ENCODE data around the gene ANKRD2.
A peak's percentile ranks its signal among the peaks of the same experiment; 100 is the strongest.

Gene ANKRD2

GRCh38 chr10:97600616-97601015 is 28.0 kb downstream of the ANKRD2 start:
- POLR2A ChIA-PET = no interaction called here
- H3K4me1 ChIP-seq (ENCODE audit: control insufficient read depth, insufficient read depth, low read length) = no peaks in the 10 kb centered on the region
- no peaks in the 10 kb centered on the region for H3K9me3 ChIP-seq (ENCODE audit: control insufficient read depth, insufficient read depth, low read depth, low read length)
- no peak overlapping the region for H3K4me3 ChIP-seq (ENCODE audit: low read depth, low read length)
- no peak overlapping the region for H3K27ac ChIP-seq (ENCODE audit: extremely low read depth, low read depth, low read length)
- H3K36me3 ChIP-seq (ENCODE audit: control insufficient read depth in 2 of 2, insufficient read depth in 1 of 2, low read length in 2 of 2) = no peaks in the 10 kb centered on the region
- CTCF ChIA-PET = interaction anchor here (1.1 to 1.3 kb wide), 2 partner anchors 12 to 49 kb away, joined by 4 read pairs; no protein-coding TSS in a partner anchor
- TF ChIP-seq ZBTB17 (tag by site-specific recombination; IDR thresholded peaks at IDR 0.05) (peak; percentile 34; the same call in 1 of the 2 replicates), ZNF211 (tag by site-specific recombination; IDR thresholded peaks at IDR 0.05; ENCODE audit: low read depth) (no peak)

- POLR2A ChIA-PET = no interaction called here
- TF ChIP-seq ZNF501 (tag by site-specific recombination; IDR thresholded peaks at IDR 0.05) = no peak
- TF ChIP-seq ZNF561 (tag by site-specific recombination; IDR thresholded peaks at IDR 0.05; ENCODE audit: borderline replicate concordance) = no peak
- no peak for TF ChIP-seq ZBTB48 (tag by site-specific recombination; IDR thresholded peaks at IDR 0.05)
- no peak for TF ChIP-seq MYNN (tag by site-specific recombination; IDR thresholded peaks at IDR 0.05; ENCODE audit: borderline replicate concordance)
- no peak for TF ChIP-seq ZNF707 (tag by site-specific recombination; IDR thresholded peaks at IDR 0.05)
- TF ChIP-seq ZNF37A (tag by site-specific recombination; IDR thresholded peaks at IDR 0.05) = no peak
- no peak for TF ChIP-seq ZFP37 (tag by site-specific recombination; IDR thresholded peaks at IDR 0.05)
- TF ChIP-seq ZSCAN23 (tag by site-specific recombination; IDR thresholded peaks at IDR 0.05) = no peak
- no peak for TF ChIP-seq GFI1B (tag by site-specific recombination; IDR thresholded peaks at IDR 0.05)
- TF ChIP-seq ZNF48 (tag by site-specific recombination; IDR thresholded peaks at IDR 0.05) = no peak
- TF ChIP-seq ZNF585B (tag by site-specific recombination; IDR thresholded peaks at IDR 0.05) = no peak
- no peak for TF ChIP-seq ZBTB6 (tag by site-specific recombination; IDR thresholded peaks at IDR 0.05)
- TF ChIP-seq ZSCAN16 (tag by site-specific recombination; IDR thresholded peaks at IDR 0.05) = no peak
- no peak for TF ChIP-seq HOXC10 (CRISPR knock-in tag; IDR thresholded peaks at IDR 0.05)
- no peak for TF ChIP-seq SP7 (tag by site-specific recombination; IDR thresholded peaks at IDR 0.05)
- Histone ChIP-seq H3K9me3 (ENCODE audit: control insufficient read depth, insufficient read depth, low read depth, low read length) (no peaks in the 10 kb centered on the region), H3K4me1 (ENCODE audit: control insufficient read depth, insufficient read depth, low read length) (no peaks in the 10 kb centered on the region), H3K27ac (ENCODE audit: extremely low read depth, low read depth, low read length) (no peak overlapping the region), H3K4me3 (ENCODE audit: low read depth, low read length) (no peak overlapping the region), H3K36me3 (ENCODE audit: control insufficient read depth in 2 of 2, insufficient read depth in 1 of 2, low read length in 2 of 2) (no peaks in the 10 kb centered on the region)
- CTCF ChIA-PET = interaction anchor here (2.1 kb wide), 1 partner anchor 10 kb away, joined by 6 read pairs; no protein-coding TSS in a partner anchor
Measured at GRCh38 chr10:97601268-97602215, 29.0 kb downstream of the ANKRD2 start.

- ChIA-PET CTCF (interaction anchor here (0.5 to 6.5 kb wide), 3 partner anchors 19 to 35 kb away, joined by 3 to 33 read pairs (median 4); partner anchors contain the start of gene ANKRD2), POLR2A (no interaction called here)
- H3K4me3 ChIP-seq (ENCODE audit: low read depth, low read length) = no peak overlapping the region
- H3K4me1 ChIP-seq (ENCODE audit: control insufficient read depth, insufficient read depth, low read length) = no peaks in the 10 kb centered on the region
- no peak for TF ChIP-seq SP2 (tag by site-specific recombination; IDR thresholded peaks at IDR 0.05)
- H3K27ac ChIP-seq (ENCODE audit: extremely low read depth, low read depth, low read length) = no peak overlapping the region
- H3K9me3 ChIP-seq (ENCODE audit: control insufficient read depth, insufficient read depth, low read depth, low read length) = no peaks in the 10 kb centered on the region
- no peaks in the 10 kb centered on the region for H3K36me3 ChIP-seq (ENCODE audit: control insufficient read depth in 2 of 2, insufficient read depth in 1 of 2, low read length in 2 of 2)
Measured at GRCh38 chr10:97607095-97607636, 34.6 kb downstream of the ANKRD2 start.
